GM10847 (cell line): ENCODE data around the gene FNIP2.

Experiments used
- POLR2A ChIP-seq: IDR thresholded peaks from 2 replicates; pipeline ENCODE4 v1.6.1; 2011; ENCODE audit not compliant: insufficient read length; ENCODE audit errors: extremely low read depth

The FNIP2 gene

GRCh38 chr4:158758142-158758541, 10.7 kb upstream of the FNIP2 start:
- no peak for TF ChIP-seq POLR2A

- no peak for TF ChIP-seq POLR2A
Measured at GRCh38 chr4:158758703-158759102, 10.1 kb upstream of the FNIP2 start.

- TF ChIP-seq POLR2A = no peak
Measured at GRCh38 chr4:158760866-158761265, 8.0 kb upstream of the FNIP2 start.

- no peak for TF ChIP-seq POLR2A
Measured at GRCh38 chr4:158762553-158762952, 6.3 kb upstream of the FNIP2 start.

- TF ChIP-seq POLR2A = no peak
Measured at GRCh38 chr4:158763462-158763861, 5.4 kb upstream of the FNIP2 start.

- TF ChIP-seq POLR2A = no peak
Measured at GRCh38 chr4:158766434-158767044, 2.3 kb upstream of the FNIP2 start.

GRCh38 chr4:158767451-158767850, 1.4 kb upstream of the FNIP2 start:
- TF ChIP-seq POLR2A = no peak

GRCh38 chr4:158769175-158769921, 522 bp downstream of the FNIP2 start:
- no peak for TF ChIP-seq POLR2A

- no peak for TF ChIP-seq POLR2A
Measured at GRCh38 chr4:158770671-158771070, 1.8 kb downstream of the FNIP2 start.

- no peak for TF ChIP-seq POLR2A
Measured at GRCh38 chr4:158771776-158772175, 3.0 kb downstream of the FNIP2 start.

- no peak for TF ChIP-seq POLR2A
Measured at GRCh38 chr4:158775091-158775651, 6.3 kb downstream of the FNIP2 start.

GRCh38 chr4:158776106-158776505, 7.3 kb downstream of the FNIP2 start:
- TF ChIP-seq POLR2A = no peak

- no peak for TF ChIP-seq POLR2A
Measured at GRCh38 chr4:158777423-158778155, 8.8 kb downstream of the FNIP2 start.

- no peak for TF ChIP-seq POLR2A
Measured at GRCh38 chr4:158778156-158778711, 9.4 kb downstream of the FNIP2 start.

- no peak for TF ChIP-seq POLR2A
Measured at GRCh38 chr4:158778712-158779111, 9.9 kb downstream of the FNIP2 start.
